Measurements from ENCODE around the gene CDSN. TPM values are rescaled to one million over a fixed set of nuclear protein-coding genes. Genes with fewer than 3 reads are reported as not detected.

The CDSN gene
- total RNA-seq, 1 donor from 2014 or later, result not detected

DNA sequence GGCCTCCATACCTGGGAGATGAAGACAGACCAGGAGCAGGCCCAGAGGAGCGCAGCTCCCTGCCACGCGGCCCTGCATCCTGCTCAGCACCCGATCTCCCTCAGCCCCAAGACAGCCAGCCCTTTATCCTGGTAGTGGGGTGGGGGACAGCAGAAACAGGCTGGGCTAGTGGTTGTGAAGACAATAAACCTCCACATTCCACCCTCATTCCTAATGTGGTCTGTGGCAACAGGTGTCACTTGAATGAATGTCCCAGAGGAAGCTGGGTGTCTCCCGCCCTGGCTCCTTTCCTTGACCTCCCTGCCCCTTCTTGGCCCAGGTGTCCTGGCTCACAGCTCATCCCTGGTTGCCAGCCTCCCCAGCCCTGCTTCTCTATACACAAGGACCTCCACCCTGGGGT lies 7.8 kb downstream of the CDSN start, which contains the start of gene C6orf15:
Gene C6orf15 (minus strand): TSS at position 98 of the 400 bp plus-strand sequence. CDS start 20 bp downstream, at position 78.
- Mint-ChIP-seq H3K4me3 (no peak within 1 kb of the TSS), H3K36me3 (no peaks in the 10 kb centered on the region), H3K9me3 (no peaks in the 10 kb centered on the region), H3K27ac (no peak within 1 kb of the TSS), H3K4me1 (ENCODE audit: unreplicated experiment) (no peaks in the 10 kb centered on the region), H3K27me3 (peaks cover 62% of the 10 kb centered on the region)
- TF ChIP-seq, protein P1, sequence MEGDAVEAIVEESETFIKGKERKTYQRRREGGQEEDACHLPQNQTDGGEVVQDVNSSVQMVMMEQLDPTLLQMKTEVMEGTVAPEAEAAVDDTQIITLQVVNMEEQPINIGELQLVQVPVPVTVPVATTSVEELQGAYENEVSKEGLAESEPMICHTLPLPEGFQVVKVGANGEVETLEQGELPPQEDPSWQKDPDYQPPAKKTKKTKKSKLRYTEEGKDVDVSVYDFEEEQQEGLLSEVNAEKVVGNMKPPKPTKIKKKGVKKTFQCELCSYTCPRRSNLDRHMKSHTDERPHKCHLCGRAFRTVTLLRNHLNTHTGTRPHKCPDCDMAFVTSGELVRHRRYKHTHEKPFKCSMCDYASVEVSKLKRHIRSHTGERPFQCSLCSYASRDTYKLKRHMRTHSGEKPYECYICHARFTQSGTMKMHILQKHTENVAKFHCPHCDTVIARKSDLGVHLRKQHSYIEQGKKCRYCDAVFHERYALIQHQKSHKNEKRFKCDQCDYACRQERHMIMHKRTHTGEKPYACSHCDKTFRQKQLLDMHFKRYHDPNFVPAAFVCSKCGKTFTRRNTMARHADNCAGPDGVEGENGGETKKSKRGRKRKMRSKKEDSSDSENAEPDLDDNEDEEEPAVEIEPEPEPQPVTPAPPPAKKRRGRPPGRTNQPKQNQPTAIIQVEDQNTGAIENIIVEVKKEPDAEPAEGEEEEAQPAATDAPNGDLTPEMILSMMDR (conservative IDR thresholded peaks at IDR 0.05), result no peak
- DNase-seq (ENCODE audit: extremely low spot score, unreplicated experiment), result no peak

DNA sequence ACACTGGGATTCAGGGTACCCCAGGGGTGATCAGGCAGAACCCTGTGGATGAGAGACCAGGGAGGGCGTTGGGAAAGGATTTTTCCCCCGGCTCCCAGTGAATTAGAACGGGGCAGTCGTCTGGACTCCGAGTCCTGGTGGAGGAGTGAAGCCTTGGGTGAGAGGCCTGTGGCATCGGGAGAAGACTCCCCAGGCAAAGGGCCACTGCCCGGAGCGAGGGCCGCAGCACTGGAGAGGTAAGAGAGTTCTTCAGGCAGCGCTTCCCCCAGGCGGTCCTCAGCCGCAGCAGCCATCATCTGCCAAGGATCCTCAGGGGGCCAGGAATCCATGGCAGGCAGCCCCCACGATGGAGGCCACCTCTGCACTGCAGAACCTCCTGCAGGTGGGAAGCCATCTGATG lies 8.5 kb downstream of the CDSN start:
- no peaks in the 10 kb centered on the region for H3K4me1 Mint-ChIP-seq (ENCODE audit: unreplicated experiment)
- H3K4me3 Mint-ChIP-seq, result no peak overlapping the region
- DNase-seq (ENCODE audit: extremely low spot score, unreplicated experiment), result no peak
- H3K36me3 Mint-ChIP-seq, result no peaks in the 10 kb centered on the region
- TF ChIP-seq, protein P1 (conservative IDR thresholded peaks at IDR 0.05), result no peak
- no peaks in the 10 kb centered on the region for H3K9me3 Mint-ChIP-seq
- no peak overlapping the region for H3K27ac Mint-ChIP-seq
- H3K27me3 Mint-ChIP-seq, result peaks cover 55% of the 10 kb centered on the region

DNA sequence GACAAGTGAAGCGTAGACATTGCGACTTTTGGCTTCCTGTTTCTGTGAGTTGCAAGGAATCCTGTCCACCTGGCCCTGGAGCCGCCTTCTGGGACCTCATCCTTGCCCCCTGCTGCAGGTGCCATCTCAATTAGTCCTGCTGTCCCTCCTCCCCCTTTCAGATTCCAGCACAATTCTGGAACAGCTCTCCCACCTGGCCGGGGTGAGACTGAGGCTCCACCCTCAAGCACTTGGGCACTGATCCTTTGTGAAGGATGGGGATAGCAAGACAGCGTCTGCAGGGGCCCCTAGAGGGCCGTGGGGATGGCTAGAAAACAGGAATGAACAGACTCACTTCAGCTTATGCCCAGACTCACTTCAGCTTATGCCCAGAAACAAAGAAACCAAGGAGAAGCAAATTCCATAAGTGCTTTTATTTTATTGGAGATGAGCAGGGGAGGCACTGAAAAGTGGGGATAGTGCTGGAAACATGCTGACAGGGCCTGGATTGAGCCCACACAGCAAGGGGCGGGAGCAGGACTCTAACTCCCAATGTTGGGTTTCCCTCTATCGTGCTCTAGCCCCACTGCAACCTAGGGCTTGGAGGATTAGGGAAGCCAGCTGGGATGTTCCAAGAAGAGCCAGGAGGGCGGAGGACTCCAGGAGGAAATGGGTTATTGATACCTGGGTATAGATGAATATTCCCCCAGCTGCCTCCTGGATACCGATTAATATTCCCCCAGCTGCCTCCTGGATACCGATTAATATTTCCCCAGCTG lies 9.2 kb downstream of the CDSN start:
- Mint-ChIP-seq H3K4me3 (no peak overlapping the region), H3K27ac (no peak overlapping the region), H3K9me3 (no peaks in the 10 kb centered on the region), H3K36me3 (no peaks in the 10 kb centered on the region), H3K4me1 (ENCODE audit: unreplicated experiment) (no peaks in the 10 kb centered on the region), H3K27me3 (peaks cover 53% of the 10 kb centered on the region)
- no peak for DNase-seq (ENCODE audit: extremely low spot score, unreplicated experiment)
- TF ChIP-seq, protein P1 (conservative IDR thresholded peaks at IDR 0.05), result no peak

- DNase-seq (ENCODE audit: extremely low spot score, unreplicated experiment), result no peak
- Mint-ChIP-seq H3K27me3 (peaks cover 32% of the 10 kb centered on the region), H3K9me3 (no peaks in the 10 kb centered on the region), H3K4me3 (no peak overlapping the region), H3K36me3 (no peaks in the 10 kb centered on the region), H3K4me1 (ENCODE audit: unreplicated experiment) (no peaks in the 10 kb centered on the region), H3K27ac (no peak overlapping the region)
- TF ChIP-seq, protein P1 (conservative IDR thresholded peaks at IDR 0.05), result no peak
Measured at GRCh38 chr6:31107052-31107451, 13.2 kb downstream of the CDSN start.

DNA sequence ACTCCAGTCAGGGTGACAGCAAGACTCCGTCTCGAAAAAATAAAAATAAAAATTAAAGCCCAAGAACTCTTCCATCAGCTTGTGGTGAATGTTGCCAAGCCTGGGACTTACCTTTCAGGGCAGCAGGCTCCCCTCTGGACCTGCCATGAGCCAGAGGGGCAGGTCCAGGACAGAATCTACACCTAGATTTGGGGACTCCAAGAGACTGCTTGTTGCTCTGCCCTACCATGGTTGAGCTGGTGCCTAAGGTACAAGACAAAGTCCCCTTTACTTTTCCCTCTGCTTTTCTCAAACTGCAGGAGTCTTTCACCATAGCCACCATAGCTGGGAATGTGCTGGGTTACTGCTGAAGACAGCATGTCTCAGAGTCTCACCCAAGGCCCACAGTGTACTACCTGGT lies 17.1 kb downstream of the CDSN start:
- DNase-seq (ENCODE audit: extremely low spot score, unreplicated experiment), result no peak
- Mint-ChIP-seq H3K9me3 (no peaks in the 10 kb centered on the region), H3K4me1 (ENCODE audit: unreplicated experiment) (no peaks in the 10 kb centered on the region), H3K4me3 (no peak overlapping the region), H3K36me3 (no peaks in the 10 kb centered on the region), H3K27me3 (peaks cover 15% of the 10 kb centered on the region), H3K27ac (no peak overlapping the region)
- TF ChIP-seq, protein P1 (conservative IDR thresholded peaks at IDR 0.05), result no peak
